GM12865 (cell line): ENCODE measurements around the gene GTF3C1.

ENCODE experiments used
- DNase-seq: peaks from one replicate; pipeline ENCODE4 v3.0.0; 2010; ENCODE audit warnings: low read depth
- H3K4me3 ChIP-seq: 2 replicates; pipeline ENCODE4 v1.5.1; 2011; ENCODE audit warnings: mild to moderate bottlenecking, low read depth, low read length, control low read depth
- TF ChIP-seq, protein P1 (sequence below): IDR thresholded peaks from 2 replicates; pipeline ENCODE4 v1.5.1; 2011; ENCODE audit warnings: low read length, control low read depth, low read depth, inconsistent platforms; ENCODE audit not compliant: insufficient read depth; ENCODE audit errors: missing control alignments

The GTF3C1 gene

GRCh38 chr16:27462846-27463682 is 86.6 kb downstream of the GTF3C1 start:
- TF ChIP-seq, protein P1, sequence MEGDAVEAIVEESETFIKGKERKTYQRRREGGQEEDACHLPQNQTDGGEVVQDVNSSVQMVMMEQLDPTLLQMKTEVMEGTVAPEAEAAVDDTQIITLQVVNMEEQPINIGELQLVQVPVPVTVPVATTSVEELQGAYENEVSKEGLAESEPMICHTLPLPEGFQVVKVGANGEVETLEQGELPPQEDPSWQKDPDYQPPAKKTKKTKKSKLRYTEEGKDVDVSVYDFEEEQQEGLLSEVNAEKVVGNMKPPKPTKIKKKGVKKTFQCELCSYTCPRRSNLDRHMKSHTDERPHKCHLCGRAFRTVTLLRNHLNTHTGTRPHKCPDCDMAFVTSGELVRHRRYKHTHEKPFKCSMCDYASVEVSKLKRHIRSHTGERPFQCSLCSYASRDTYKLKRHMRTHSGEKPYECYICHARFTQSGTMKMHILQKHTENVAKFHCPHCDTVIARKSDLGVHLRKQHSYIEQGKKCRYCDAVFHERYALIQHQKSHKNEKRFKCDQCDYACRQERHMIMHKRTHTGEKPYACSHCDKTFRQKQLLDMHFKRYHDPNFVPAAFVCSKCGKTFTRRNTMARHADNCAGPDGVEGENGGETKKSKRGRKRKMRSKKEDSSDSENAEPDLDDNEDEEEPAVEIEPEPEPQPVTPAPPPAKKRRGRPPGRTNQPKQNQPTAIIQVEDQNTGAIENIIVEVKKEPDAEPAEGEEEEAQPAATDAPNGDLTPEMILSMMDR, result no peak
- H3K4me3 ChIP-seq, result no peak overlapping the region
- no peak for DNase-seq

- TF ChIP-seq, protein P1, result no peak
- no peak overlapping the region for H3K4me3 ChIP-seq
- no peak for DNase-seq
These were observed 87.4 kb downstream of the GTF3C1 start for GRCh38 chr16:27462200-27462845.

DNA sequence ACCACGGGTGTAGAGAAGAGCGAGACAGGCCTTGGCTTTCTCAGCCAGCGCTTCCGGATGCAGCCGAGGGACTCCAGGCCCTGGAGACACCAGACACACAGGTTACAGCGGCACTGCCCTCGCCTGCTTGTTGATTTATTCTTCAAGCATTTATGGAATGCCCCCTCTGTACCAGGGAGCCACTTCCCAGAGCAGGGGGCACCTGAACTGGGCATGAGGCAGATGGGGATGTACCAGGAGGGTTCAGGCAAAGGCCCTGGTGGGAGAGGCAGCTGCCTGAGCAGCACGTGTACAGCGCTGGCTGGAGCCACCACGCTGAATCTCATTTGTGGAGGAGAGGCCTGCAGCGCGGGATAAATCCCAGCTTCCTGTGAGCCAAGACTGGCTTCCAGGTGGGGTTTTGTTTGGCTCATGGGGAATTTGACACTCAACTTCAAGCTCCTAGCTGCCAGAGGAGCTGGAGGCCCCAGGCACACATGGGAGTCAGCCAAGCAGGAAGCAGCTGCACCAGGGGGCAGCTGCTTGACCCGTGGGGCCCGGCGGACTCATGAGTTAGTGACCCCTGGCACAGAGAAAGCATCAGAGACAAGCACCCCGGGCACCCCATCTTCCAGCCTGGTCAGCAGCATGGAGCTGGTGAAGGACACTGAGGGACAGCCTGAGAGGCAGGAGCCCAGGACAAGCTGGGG is 88.1 kb downstream of the GTF3C1 start:
- no peak for DNase-seq
- TF ChIP-seq, protein P1, result no peak
- no peak overlapping the region for H3K4me3 ChIP-seq

- no peak for DNase-seq
- TF ChIP-seq, protein P1, result no peak
- H3K4me3 ChIP-seq, result no peak overlapping the region
These were observed 88.8 kb downstream of the GTF3C1 start for GRCh38 chr16:27460663-27461482.

DNA sequence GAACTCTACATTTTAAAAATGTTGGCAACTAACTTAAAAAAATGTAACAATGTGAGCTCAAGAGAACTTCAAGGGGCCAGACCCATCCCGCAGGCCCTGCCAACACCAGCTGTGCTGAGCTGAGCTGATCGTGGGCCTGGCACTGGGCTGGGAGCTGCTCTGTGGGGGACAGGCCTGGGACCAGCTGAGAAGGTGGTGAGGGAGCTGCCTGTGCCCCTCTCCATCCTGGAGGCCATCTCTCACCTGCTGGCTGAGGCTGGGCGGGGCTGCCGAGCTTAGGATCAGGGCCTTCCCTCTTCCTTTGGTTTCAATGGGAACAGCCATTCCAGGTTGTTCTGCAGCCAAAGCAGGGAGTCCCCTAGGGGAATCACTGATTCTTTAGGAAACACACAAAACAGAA is 89.5 kb downstream of the GTF3C1 start:
- TF ChIP-seq, protein P1, result no peak
- H3K4me3 ChIP-seq, result no peak overlapping the region
- no peak for DNase-seq

DNA sequence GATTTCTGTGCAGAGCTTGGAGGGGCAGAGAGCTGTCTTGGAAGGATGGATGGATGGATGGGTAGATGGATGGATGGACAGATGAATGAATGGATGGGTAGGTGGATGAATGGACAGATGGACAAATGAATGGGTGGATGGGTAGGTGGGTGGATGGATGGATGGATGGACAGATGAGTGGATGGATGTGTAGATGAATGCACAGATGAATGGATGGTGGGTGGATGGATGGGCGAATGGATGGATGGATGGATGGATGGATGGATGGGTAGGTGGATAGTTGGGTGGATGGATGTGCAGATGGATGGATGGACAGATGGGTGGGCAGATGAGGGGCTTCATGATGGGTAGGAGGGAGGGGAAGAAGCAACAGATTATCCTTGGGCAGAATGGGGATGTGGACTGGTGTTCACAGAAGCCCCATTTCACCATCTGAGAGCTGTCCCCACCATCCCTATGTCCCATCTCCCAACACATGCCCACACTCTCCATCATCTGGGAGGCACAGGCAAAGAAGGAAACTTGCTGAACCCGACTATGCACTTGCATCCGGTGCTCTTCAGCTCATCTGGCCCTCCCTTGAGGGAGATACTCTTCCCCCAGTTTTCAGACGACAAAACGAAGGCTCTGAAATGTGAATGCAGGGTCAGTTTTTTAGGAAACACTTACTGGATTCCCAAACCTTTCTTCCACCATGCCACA is 90.6 kb downstream of the GTF3C1 start:
- TF ChIP-seq, protein P1, result no peak
- DNase-seq, result no peak
- H3K4me3 ChIP-seq, result no peak overlapping the region
